C4-2B (cell line): ENCODE data around the gene EDDM13.

Experiments
- ZFX ChIP-seq: fragments of 450-650 bp; IDR thresholded peaks from 2 replicates; pipeline ENCODE4 v1.6.1; 2017
- TF ChIP-seq, protein P1 (sequence below): fragments of 450-650 bp; conservative IDR thresholded peaks from 2 replicates; pipeline ENCODE4 v1.5.1; 2017; ENCODE audit warnings: mild to moderate bottlenecking

DNA sequence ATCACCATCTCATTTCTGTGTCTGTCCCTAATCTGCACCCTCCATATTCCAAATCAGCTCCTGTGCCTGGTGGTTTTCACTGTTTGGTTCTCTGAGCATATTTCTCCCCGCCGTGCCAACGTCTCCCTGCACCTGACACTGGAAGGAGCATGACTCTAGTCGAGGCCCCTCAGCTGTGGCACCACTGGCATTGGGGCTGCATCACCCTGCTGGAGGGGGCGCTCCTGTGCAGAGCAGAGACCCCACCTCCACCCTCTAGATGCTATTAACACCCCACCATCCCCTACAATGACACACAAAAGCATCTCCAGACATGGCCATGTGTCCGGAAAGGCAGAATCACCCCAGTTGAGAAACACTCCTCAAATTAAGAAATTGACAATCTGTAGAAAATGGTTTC, 49.6 kb upstream of the EDDM13 start:
- TF ChIP-seq, protein P1, sequence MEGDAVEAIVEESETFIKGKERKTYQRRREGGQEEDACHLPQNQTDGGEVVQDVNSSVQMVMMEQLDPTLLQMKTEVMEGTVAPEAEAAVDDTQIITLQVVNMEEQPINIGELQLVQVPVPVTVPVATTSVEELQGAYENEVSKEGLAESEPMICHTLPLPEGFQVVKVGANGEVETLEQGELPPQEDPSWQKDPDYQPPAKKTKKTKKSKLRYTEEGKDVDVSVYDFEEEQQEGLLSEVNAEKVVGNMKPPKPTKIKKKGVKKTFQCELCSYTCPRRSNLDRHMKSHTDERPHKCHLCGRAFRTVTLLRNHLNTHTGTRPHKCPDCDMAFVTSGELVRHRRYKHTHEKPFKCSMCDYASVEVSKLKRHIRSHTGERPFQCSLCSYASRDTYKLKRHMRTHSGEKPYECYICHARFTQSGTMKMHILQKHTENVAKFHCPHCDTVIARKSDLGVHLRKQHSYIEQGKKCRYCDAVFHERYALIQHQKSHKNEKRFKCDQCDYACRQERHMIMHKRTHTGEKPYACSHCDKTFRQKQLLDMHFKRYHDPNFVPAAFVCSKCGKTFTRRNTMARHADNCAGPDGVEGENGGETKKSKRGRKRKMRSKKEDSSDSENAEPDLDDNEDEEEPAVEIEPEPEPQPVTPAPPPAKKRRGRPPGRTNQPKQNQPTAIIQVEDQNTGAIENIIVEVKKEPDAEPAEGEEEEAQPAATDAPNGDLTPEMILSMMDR = no peak
- no peak for TF ChIP-seq ZFX
